HG03280 (cell line): ENCODE results near the gene PROM2.

Experiments
- ATAC-seq: cut with Tn5 transposase; IDR thresholded peaks from one replicate; pipeline ENCODE4 v1.9.1; 2021; ENCODE audit warnings: mild to moderate bottlenecking, moderate library complexity; ENCODE audit not compliant: unreplicated experiment

The PROM2 gene

GRCh38 chr2:95319481-95320343 is 45.5 kb downstream of the PROM2 start:
- no peak for ATAC-seq

GRCh38 chr2:95320344-95320712 is 46.1 kb downstream of the PROM2 start:
- no peak for ATAC-seq

- no peak for ATAC-seq
Measured at GRCh38 chr2:95320986-95321767, 46.9 kb downstream of the PROM2 start.

GRCh38 chr2:95323347-95324155 is 49.3 kb downstream of the PROM2 start:
- no peak for ATAC-seq

GRCh38 chr2:95325026-95325425 is 50.8 kb downstream of the PROM2 start:
- ATAC-seq = no peak

DNA sequence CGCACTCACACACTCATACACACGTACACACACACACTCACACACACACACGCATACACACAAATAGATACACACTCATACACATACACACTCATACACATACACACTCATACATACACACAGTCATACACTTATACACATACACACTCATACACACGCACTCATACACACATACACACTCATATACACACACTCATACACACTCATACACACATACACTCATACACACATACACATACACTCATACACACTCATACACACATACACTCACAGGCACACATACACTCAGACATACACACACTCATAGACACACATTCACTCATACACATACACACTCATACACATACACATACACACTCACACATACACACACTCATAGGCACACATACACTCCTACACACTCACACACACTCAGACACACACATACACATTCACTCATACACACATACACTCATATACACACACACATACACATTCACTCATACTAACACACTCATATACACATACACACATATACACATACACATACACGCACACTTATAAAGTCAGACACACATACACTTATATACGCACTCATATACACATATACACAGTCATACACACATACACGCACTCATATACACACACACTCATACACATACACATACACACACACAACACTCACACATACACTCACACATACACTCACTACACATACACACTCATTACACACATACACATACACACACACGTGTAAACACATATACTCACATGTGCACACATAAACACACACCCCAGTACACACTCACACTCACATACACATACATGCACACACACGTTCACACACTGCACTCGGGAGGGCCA is 51.6 kb downstream of the PROM2 start:
- ATAC-seq = no peak

GRCh38 chr2:95326433-95327140 is 52.3 kb downstream of the PROM2 start:
- no peak for ATAC-seq

- ATAC-seq = no peak
Measured at GRCh38 chr2:95327861-95328260, 53.6 kb downstream of the PROM2 start.

DNA sequence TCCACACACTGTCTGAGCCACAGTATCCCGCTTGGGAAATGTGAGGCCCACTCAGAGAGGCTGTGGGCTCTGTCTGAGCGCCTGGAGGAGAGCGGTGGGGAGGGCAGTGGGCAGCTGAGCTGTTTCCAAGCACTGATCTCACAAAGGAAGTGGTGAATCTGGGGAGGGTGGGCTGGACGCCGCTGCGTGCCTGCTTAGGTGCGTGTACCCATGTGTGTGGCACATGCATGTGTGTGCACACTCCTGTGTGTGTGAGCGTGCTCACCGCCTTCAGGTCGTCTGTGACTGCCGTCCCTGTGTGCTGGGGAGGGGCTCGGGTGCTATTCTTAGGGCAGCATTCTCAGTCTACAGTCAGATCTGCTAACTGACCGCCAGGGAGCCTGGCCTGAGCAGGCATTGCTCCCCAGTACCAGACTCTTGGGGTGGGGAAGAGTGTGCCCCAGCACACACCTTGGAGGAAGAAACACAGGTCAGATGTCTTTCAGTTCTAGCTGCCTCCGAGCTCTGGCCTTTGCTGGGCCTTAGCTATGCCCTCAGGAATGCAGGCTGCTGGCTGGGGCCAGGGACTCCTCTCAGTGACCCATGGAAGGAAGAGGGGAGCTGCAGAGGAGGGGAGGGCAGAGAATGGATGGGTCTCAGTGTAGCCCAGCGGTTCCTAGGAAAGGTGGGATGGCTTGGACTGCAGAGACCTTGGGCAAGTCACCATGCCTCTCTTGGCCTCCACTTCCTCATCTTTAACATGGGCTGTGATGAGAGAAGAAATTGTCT is 54.3 kb downstream of the PROM2 start:
- ATAC-seq = no peak

- no peak for ATAC-seq
Measured at GRCh38 chr2:95329401-95329800, 55.2 kb downstream of the PROM2 start.

DNA sequence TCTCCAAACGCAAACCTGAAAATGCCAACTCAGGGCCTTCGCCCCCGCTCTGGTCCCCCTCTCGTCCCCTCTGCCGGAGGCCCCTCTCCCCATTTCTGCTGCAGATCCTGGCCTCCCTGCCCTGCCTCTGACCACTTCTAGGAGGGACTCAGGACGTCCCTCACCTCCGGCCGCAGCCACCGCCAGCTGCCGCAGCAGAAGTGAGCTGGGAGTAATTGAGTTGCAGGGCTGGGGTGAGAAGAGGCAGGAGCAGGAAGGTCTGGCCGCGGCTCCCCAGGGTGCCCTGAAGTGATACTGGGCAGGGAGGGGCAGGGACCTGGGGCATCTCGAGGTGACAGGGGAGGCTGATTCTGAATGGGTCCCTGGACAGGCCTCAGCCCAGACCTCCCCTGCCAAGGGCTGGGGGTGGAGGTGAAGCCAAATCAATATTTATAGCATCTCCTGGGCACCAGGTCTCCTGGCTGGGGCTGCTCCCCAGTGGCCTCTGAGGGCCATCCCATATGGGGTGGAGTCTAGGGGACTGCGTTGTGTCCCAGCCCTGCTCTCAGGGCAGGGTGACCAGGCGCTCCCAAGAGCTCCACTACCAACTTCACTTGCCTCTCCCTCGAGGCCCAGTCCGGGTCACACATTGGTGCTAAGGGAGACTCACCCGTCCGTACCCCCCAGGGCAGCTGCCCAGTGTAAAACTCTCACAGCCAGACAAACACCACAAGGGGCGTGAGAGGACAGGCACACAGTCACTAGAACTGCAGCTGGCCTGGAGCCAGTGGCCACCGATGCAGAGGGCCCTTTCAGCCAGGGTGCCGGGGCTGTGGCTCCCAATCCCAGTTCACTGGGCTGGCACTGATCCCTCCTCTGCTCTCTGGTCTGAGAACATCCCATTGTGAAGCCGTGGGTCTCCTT is 55.9 kb downstream of the PROM2 start:
- ATAC-seq = no peak

GRCh38 chr2:95330794-95331338 is 56.6 kb downstream of the PROM2 start:
- ATAC-seq = no peak

DNA sequence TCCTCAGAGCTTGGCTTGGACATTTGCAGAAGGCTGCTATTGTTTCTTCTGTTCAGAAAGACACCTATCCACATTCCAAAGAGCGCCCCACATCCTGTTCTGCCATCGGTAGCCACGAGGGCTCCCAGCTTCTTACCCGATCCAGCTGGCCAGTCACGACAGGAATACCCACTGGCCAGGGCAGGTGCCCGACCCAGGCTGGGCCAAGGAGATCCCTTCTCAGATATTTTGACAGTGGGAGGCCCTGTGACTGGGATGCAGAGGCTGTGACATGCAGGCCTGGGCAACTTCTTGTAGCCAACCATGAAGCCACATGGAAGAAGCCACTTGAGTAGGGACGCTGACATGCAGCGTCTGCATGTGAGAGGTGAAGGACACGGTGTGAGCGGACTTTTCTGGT is 57.4 kb downstream of the PROM2 start:
- ATAC-seq = no peak

DNA sequence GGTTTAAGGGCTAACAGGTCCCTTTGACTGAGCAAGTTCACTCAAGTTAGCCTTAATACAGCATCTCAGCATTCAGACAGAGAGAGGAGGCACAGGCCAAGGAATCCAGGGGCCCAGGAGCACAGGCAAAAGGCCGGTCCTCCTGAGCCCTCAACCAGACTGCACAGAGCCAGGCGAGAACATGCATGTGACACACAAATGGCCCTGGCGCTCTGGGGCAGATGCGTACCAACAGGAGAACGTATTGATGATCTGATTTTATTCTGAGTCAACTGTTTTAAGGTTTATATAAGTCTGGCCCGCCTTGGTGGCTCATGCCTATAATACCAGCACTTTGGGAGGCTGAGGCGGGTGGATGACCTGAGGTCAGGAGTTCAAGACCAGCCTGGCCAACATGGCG is 57.8 kb downstream of the PROM2 start:
- ATAC-seq = no peak

GRCh38 chr2:95333056-95333455 is 58.8 kb downstream of the PROM2 start:
- ATAC-seq = no peak

- ATAC-seq = no peak
Measured at GRCh38 chr2:95333888-95334338, 59.7 kb downstream of the PROM2 start.

GRCh38 chr2:95334916-95335641 is 60.8 kb downstream of the PROM2 start:
- ATAC-seq = no peak
